ENCODE data around the gene NEDD4.
"Not testable (repeated sequence)": the region's sequence is repeated elsewhere in the genome, so short reads cannot be mapped to it uniquely, and the experiment has no call there.

- not testable (repeated sequence) for TF ChIP-seq POLR2A, CTCF (IDR thresholded peaks at IDR 0.05)
Measured at GRCh38 chr15:56004281-56004680, 10.9 kb upstream of the NEDD4 start.

All from Peyer's patch (tissue), 4 donors.